C4-2B (cell line): ENCODE data around the gene KLHL22.

Experiments
- CTCF ChIP-seq: fragments of 450-650 bp; conservative IDR thresholded peaks from 2 replicates; pipeline ENCODE4 v1.5.1; 2017; ENCODE audit warnings: mild to moderate bottlenecking
- ZFX ChIP-seq: fragments of 450-650 bp; IDR thresholded peaks from 2 replicates; pipeline ENCODE4 v1.6.1; 2017

- TF ChIP-seq CTCF (no peak), ZFX (no peak)
Measured at GRCh38 chr22:20471126-20471833, 24.3 kb downstream of the KLHL22 start.
